ENCODE measurements around the gene PPHLN1.

GRCh38 chr12:42356344-42356743 lies 30.4 kb downstream of the PPHLN1 start:
- no peak for TF ChIP-seq FOXM1 (IDR thresholded peaks at IDR 0.05; ENCODE audit: borderline replicate concordance, low read depth)
- TF ChIP-seq, protein P1, sequence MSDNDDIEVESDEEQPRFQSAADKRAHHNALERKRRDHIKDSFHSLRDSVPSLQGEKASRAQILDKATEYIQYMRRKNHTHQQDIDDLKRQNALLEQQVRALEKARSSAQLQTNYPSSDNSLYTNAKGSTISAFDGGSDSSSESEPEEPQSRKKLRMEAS (IDR thresholded peaks at IDR 0.05): no peak
- no peak for TF ChIP-seq TAF1 (IDR thresholded peaks at IDR 0.05; ENCODE audit: low read depth)
- TF ChIP-seq RAD21 (IDR thresholded peaks at IDR 0.05; ENCODE audit: low read depth): no peak
- TF ChIP-seq, protein P2, sequence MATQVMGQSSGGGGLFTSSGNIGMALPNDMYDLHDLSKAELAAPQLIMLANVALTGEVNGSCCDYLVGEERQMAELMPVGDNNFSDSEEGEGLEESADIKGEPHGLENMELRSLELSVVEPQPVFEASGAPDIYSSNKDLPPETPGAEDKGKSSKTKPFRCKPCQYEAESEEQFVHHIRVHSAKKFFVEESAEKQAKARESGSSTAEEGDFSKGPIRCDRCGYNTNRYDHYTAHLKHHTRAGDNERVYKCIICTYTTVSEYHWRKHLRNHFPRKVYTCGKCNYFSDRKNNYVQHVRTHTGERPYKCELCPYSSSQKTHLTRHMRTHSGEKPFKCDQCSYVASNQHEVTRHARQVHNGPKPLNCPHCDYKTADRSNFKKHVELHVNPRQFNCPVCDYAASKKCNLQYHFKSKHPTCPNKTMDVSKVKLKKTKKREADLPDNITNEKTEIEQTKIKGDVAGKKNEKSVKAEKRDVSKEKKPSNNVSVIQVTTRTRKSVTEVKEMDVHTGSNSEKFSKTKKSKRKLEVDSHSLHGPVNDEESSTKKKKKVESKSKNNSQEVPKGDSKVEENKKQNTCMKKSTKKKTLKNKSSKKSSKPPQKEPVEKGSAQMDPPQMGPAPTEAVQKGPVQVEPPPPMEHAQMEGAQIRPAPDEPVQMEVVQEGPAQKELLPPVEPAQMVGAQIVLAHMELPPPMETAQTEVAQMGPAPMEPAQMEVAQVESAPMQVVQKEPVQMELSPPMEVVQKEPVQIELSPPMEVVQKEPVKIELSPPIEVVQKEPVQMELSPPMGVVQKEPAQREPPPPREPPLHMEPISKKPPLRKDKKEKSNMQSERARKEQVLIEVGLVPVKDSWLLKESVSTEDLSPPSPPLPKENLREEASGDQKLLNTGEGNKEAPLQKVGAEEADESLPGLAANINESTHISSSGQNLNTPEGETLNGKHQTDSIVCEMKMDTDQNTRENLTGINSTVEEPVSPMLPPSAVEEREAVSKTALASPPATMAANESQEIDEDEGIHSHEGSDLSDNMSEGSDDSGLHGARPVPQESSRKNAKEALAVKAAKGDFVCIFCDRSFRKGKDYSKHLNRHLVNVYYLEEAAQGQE (IDR thresholded peaks at IDR 0.05; ENCODE audit: low read depth): no peak
- no peak for TF ChIP-seq EP300 (IDR thresholded peaks at IDR 0.05; ENCODE audit: borderline replicate concordance)
- TF ChIP-seq TEAD4 (IDR thresholded peaks at IDR 0.05): no peak
- no peak for TF ChIP-seq NFIC (IDR thresholded peaks at IDR 0.05)
- TF ChIP-seq CREB1 (IDR thresholded peaks at IDR 0.05; ENCODE audit: low read depth): no peak
